GM23248 (cell line): ENCODE data around the gene ZNF839. TPM values are rescaled to one million over a fixed set of nuclear protein-coding genes. Genes with fewer than 3 reads are reported as not detected.
"Not testable (repeated sequence)": the region's sequence is repeated elsewhere in the genome, so short reads cannot be mapped to it uniquely, and the experiment has no call there.

Experiments used
- DNase-seq: peaks from one replicate; pipeline ENCODE4 v3.0.0-alpha.2; 2015
- H2AFZ ChIP-seq: fragments of 200-600 bp; sonication (generic); 2 replicates; pipeline ENCODE4 v1.6.1; 2016; ENCODE audit warnings: antibody characterized with exemption
- H3F3A ChIP-seq: fragments of 200-600 bp; sonication (generic); 2 replicates; pipeline ENCODE4 v1.6.1; 2016; ENCODE audit warnings: mild to moderate bottlenecking, antibody characterized with exemption, mixed run types; ENCODE audit not compliant: insufficient read depth
- H3K27ac ChIP-seq: fragments of 200-600 bp; sonication (generic); 2 replicates; pipeline ENCODE4 v1.5.1; 2016; ENCODE audit warnings: mild to moderate bottlenecking
- H3K27me3 ChIP-seq: fragments of 200-600 bp; sonication (generic); replicated peaks from 2 replicates; pipeline ENCODE4 v1.6.1; 2016; ENCODE audit warnings: mild to moderate bottlenecking; ENCODE audit not compliant: insufficient read depth
- H3K36me3 ChIP-seq: fragments of 200-600 bp; sonication (generic); 2 replicates; pipeline ENCODE4 v1.6.1; 2016; ENCODE audit warnings: low read depth, mild to moderate bottlenecking
- H3K4me1 ChIP-seq: fragments of 200-600 bp; sonication (generic); 2 replicates; pipeline ENCODE4 v1.6.1; 2016; ENCODE audit warnings: mild to moderate bottlenecking; ENCODE audit not compliant: insufficient read depth
- H3K4me2 ChIP-seq: fragments of 200-600 bp; sonication (generic); one replicate; pipeline ENCODE4 v1.6.1; 2016; ENCODE audit warnings: mild to moderate bottlenecking; ENCODE audit not compliant: unreplicated experiment
- H3K4me3 ChIP-seq: fragments of 200-600 bp; sonication (generic); 2 replicates; pipeline ENCODE4 v1.5.1; 2016; ENCODE audit warnings: mild to moderate bottlenecking
- H3K79me2 ChIP-seq: fragments of 200-600 bp; sonication (generic); 2 replicates; pipeline ENCODE4 v1.6.1; 2016; ENCODE audit warnings: mild to moderate bottlenecking; ENCODE audit not compliant: insufficient read depth
- H3K9ac ChIP-seq: fragments of 200-600 bp; sonication (generic); 2 replicates; pipeline ENCODE4 v1.6.1; 2016; ENCODE audit warnings: mild to moderate bottlenecking
- H3K9me2 ChIP-seq: fragments of 200-600 bp; sonication (generic); 2 replicates; pipeline ENCODE4 v1.6.1; 2016; ENCODE audit warnings: mixed run types, mild to moderate bottlenecking, moderate library complexity; ENCODE audit not compliant: insufficient read depth
- H3K9me3 ChIP-seq: fragments of 200-600 bp; sonication (generic); one replicate; pipeline ENCODE4 v1.6.1; 2017; ENCODE audit warnings: low read depth
- H4K20me1 ChIP-seq: fragments of 200-600 bp; sonication (generic); 2 replicates; pipeline ENCODE4 v1.6.0; 2016; ENCODE audit not compliant: insufficient read depth
- EZH2 ChIP-seq: fragments of 200-600 bp; sonication (generic); IDR thresholded peaks from 2 replicates; pipeline ENCODE4 v1.6.1; 2018; ENCODE audit warnings: antibody characterized with exemption, mild to moderate bottlenecking; ENCODE audit not compliant: insufficient read depth, poor library complexity, severe bottlenecking
- EZH2phosphoT487 ChIP-seq: fragments of 200-600 bp; sonication (generic); IDR thresholded peaks from 2 replicates; pipeline ENCODE4 v1.6.1; 2018; ENCODE audit warnings: antibody characterized with exemption, moderate library complexity, mild to moderate bottlenecking, low read depth; ENCODE audit not compliant: insufficient read depth
- WGBS, 2 experiments: methylation state at CpG; one replicate each; pipeline ENCODE4 v1.1.6; 2015 to 2017; ENCODE audit warnings: low lambda C conversion rate in 2 of 2, low coverage in 1 of 2; ENCODE audit errors: missing lambda C conversion rate in 2 of 2; 5-methylcytosine and 5-hydroxymethylcytosine counted together
- in situ Hi-C: fragments of 300-500 bp; cut with MboI; formaldehyde crosslinking; loops from 2 replicates; pipeline ENCODE4 v1.15.0; 2020
- polyA plus RNA-seq: library from polyadenylated mRNA; unstranded; fragments of >200 nt; fragmentation: Nextera tagmentation; extraction: Ambion mirVana; gene quantifications from 2 replicates; pipeline ENCODE4 v1.2.1, GENCODE V29; 2016
- total RNA-seq: library from RNA; depleted of rRNA; stranded (reverse); fragments of >200 nt; shearing (Covaris generic); gene quantifications from 2 replicates; pipeline ENCODE4 v1.2.3, GENCODE V29; 2014

ZNF839 gene
- total and polyA plus RNA-seq, 2 experiments from 2014 or later: 4.2 to 8.4 TPM

DNA sequence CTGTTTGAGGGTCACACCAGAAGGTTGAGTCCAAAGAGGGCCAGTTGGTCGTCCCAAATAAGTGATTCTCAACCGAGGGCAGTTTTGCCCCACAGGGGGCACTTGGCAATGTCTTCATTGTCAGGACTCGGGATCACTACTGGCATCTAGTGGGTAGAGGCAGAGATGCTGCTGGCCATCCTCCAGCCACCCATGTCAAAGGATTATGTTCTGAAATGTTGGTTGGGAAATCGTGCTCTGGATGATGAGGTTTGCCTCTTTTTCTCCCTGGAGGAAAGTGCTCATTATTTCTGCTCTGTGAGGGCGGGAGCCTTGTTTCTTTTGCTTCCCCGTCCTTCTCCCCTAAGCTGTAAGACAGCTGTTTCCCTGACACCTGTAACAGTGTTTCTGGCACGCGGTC is 3.6 kb downstream of the ZNF839 start:
- Histone ChIP-seq H4K20me1 (no peaks in the 10 kb centered on the region), H3K9ac (peak overlapping the region; percentile 51; the same call in 1 of the 2 replicates), H3K9me2 (no peaks in the 10 kb centered on the region), H2AFZ (no peak overlapping the region), H3F3A (peaks cover 16% of the 10 kb centered on the region; the same call in 1 of the 2 replicates), H3K27me3 (no peaks in the 10 kb centered on the region), H3K4me2 (peak overlapping the region; percentile 46), H3K9me3 (no peaks in the 10 kb centered on the region), H3K4me1 (peaks cover 13% of the 10 kb centered on the region), H3K36me3 (peaks cover 8% of the 10 kb centered on the region), H3K4me3 (no peak overlapping the region), H3K27ac (peak overlapping the region; percentile 51), H3K79me2 (peaks cover 17% of the 10 kb centered on the region)
- peak; percentile 96 for DNase-seq
- in situ Hi-C loops: loop anchor here (25.0 kb wide), 1 partner anchor 361 kb away; the partner anchor contains the start of gene DYNC1H1
- TF ChIP-seq EZH2phosphoT487: no peak
- no peak for TF ChIP-seq EZH2
- 18 to 19% methylated on average over 8 of the region's 8 CpGs for WGBS, 2 experiments

DNA sequence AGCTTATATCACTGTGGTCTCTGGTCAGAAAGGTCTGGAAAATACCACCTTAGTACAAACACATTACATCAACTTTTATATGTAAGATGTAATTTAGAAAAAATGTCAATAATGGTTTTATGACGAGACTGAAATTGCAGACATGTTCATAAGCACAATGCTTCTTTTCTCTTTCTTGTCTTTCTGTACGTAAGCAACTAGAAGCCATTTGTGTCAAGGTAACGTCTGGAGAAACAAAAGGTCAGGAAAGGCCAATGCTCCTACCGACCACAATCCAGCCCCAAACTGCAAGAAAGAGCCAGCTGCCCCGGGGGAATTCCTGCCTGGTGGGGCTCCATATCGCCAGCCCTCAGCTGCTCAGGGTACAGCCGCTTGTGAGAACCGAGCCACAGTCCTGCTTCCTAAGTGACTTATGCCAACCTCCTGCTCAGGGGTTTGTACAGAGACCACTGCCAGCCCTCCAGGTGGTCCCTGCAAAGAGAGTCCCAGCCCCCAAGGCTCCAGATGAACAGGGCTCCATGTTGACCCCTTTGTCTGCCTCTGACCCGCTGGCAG is 6.3 kb downstream of the ZNF839 start:
- H3K27ac ChIP-seq: no peak overlapping the region
- no peak overlapping the region for H2AFZ ChIP-seq
- peaks cover 10% of the 10 kb centered on the region; the same call in 1 of the 2 replicates for H3K79me2 ChIP-seq
- H3K9me3 ChIP-seq: no peaks in the 10 kb centered on the region
- no peaks in the 10 kb centered on the region for H3K27me3 ChIP-seq
- no peaks in the 10 kb centered on the region for H4K20me1 ChIP-seq
- WGBS, 2 experiments: 77 to 82% methylated on average over 9 of the region's 9 CpGs
- in situ Hi-C loops: no loop called here
- no peak overlapping the region for H3K4me3 ChIP-seq
- peaks cover 8% of the 10 kb centered on the region for H3K36me3 ChIP-seq
- DNase-seq: no peak
- TF ChIP-seq EZH2phosphoT487 (no peak), EZH2 (no peak)
- no peaks in the 10 kb centered on the region for H3K9me2 ChIP-seq
- no peak overlapping the region for H3K9ac ChIP-seq
- H3F3A ChIP-seq: peaks cover 16% of the 10 kb centered on the region; the same call in 1 of the 2 replicates
- no peak overlapping the region for H3K4me2 ChIP-seq
- H3K4me1 ChIP-seq: peaks cover 4% of the 10 kb centered on the region

DNA sequence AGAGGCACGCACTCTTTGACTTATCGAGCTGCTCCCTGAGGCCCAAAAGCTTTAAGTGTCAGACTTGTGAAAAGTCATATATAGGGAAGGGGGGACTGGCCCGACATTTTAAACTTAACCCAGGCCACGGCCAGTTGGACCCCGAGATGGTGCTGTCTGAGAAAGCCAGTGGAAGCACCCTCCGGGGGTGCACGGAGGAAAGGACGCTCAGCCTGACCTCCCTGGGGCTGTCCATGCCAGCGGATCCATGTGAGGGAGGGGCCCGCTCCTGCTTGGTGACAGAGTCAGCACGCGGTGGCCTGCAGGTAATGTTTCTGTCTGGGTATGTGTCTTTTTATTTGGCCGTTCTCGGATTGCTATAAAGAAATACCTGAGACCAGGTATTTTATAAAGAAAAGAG is 7.0 kb downstream of the ZNF839 start:
- peaks cover 4% of the 10 kb centered on the region for H3K4me1 ChIP-seq
- no peaks in the 10 kb centered on the region for H3K9me2 ChIP-seq
- no peak overlapping the region for H3K4me3 ChIP-seq
- WGBS, 2 experiments: 91 to 92% methylated on average over 14 of the region's 14 CpGs
- H3K27ac ChIP-seq: no peak overlapping the region
- in situ Hi-C loops: no loop called here
- H3K4me2 ChIP-seq: no peak overlapping the region
- peaks cover 8% of the 10 kb centered on the region for H3K36me3 ChIP-seq
- H3K9me3 ChIP-seq: no peaks in the 10 kb centered on the region
- H3F3A ChIP-seq: peaks cover 16% of the 10 kb centered on the region; the same call in 1 of the 2 replicates
- no peak overlapping the region for H3K9ac ChIP-seq
- no peaks in the 10 kb centered on the region for H3K27me3 ChIP-seq
- no peak for DNase-seq
- no peak for TF ChIP-seq EZH2
- TF ChIP-seq EZH2phosphoT487: no peak
- H3K79me2 ChIP-seq: 0 out of 2 replicates have a peak, but pooled peaks cover 10% of the 10 kb centered on the region
- H2AFZ ChIP-seq: no peak overlapping the region
- no peaks in the 10 kb centered on the region for H4K20me1 ChIP-seq

DNA sequence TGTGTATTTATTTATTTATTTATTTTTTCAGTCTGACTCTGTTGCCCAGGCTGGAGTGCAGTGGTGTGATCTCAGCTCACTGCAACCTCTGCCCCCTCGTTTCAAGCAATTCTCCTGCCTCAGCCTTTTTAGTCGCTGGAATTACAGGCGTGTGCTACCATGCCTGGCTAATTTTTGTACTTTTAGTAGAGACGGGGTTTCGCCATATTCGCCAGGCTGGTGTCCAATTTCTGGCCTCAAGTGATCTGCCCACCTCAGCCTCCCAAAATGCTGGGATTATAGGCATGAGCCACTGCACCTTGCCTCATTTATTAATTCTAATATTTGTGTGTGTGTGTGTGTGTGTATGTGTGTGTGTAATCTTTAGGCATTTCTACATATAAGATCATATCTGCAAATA is 9.8 kb downstream of the ZNF839 start:
- H3K27me3 ChIP-seq, H3K4me1 ChIP-seq, H2AFZ ChIP-seq, H3K9me2 ChIP-seq, H3K9ac ChIP-seq, H3K9me3 ChIP-seq, H3K4me2 ChIP-seq, H3K79me2 ChIP-seq, H4K20me1 ChIP-seq, H3F3A ChIP-seq, in situ Hi-C loops, H3K27ac ChIP-seq, H3K36me3 ChIP-seq, DNase-seq, H3K4me3 ChIP-seq: not testable (repeated sequence)
- WGBS, 2 experiments: 94 to 96% methylated on average over 6 of the region's 6 CpGs

DNA sequence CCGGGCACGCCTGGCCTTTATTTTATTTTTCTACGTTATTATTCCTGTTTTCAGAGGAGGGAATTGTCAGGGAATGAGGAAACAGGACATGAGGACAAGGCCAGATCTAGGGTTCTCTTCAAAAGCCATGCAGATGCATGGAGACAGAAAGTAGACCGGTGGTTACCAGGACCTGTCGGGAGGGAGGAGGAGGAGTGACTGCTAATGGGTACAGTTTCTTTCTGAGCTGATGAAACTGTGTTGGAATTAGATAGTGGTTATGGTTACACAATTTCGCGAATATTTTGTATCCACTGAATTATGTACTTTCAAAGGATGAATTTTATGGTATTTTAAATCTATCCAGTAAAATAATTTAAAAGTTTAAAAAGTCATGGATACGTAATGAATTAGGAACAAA is 11.3 kb downstream of the ZNF839 start:
- Histone ChIP-seq H3K27ac (no peak overlapping the region), H3K79me2 (no peaks in the 10 kb centered on the region), H3K9ac (no peak overlapping the region), H2AFZ (no peak overlapping the region), H3K4me2 (no peak overlapping the region), H3K4me3 (no peak overlapping the region), H3F3A (no peaks in the 10 kb centered on the region), H3K9me2 (no peaks in the 10 kb centered on the region), H3K9me3 (no peaks in the 10 kb centered on the region), H3K27me3 (no peaks in the 10 kb centered on the region), H3K4me1 (no peaks in the 10 kb centered on the region), H4K20me1 (no peaks in the 10 kb centered on the region), H3K36me3 (peaks cover 6% of the 10 kb centered on the region)
- TF ChIP-seq EZH2 (no peak), EZH2phosphoT487 (no peak)
- DNase-seq: no peak
- in situ Hi-C loops: no loop called here
- 95 to 98% methylated on average over 8 of the region's 8 CpGs for WGBS, 2 experiments
